Stimulated activated CD8-positive, alpha-beta memory T cell treated with anti-CD3 and anti-CD28 coated beads, Interleukin-4, amount 100 ng/mL, for 1 hour (primary cell): ENCODE results near the gene TREH.
"Not testable (repeated sequence)": the region's sequence is repeated elsewhere in the genome, so short reads cannot be mapped to it uniquely, and the experiment has no call there.

Experiments
- DNase-seq, 2 donors: peaks; one replicate each; pipeline ENCODE4 v3.0.0-alpha.2; 2020; ENCODE audit warnings: low read depth in 2 of 2, low spot score in 1 of 2

The TREH gene

DNA sequence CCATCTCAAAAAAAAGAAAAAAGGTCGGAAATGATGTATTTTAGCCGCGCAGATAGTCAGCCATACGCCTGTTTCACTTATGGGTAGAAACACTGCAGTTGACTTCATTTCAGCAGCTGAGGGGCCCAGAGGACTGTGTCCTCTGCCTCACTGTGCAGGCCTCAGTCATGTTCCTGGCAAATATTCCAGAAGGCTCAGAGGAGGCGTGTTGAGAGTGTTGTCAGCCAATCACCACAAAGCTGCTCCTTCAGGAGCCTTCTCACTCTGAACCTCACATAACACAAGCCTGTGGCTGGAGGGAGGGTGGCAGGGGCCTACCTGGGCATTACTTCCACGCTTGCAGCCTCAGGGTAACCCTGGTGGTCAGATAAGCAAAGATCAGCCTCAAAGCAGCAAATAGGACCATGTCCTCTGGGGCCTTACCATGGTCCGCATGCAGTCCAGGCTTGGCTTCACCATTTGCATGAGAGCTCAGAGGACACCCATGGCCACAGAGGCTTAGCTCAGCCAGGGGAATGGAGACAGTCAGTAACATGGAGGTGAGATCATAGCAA is 17.3 kb upstream of the TREH start:
- no peak for DNase-seq

- no peak for DNase-seq
Observed at GRCh38 chr11:118694771-118695170, 15.3 kb upstream of the TREH start.

DNA sequence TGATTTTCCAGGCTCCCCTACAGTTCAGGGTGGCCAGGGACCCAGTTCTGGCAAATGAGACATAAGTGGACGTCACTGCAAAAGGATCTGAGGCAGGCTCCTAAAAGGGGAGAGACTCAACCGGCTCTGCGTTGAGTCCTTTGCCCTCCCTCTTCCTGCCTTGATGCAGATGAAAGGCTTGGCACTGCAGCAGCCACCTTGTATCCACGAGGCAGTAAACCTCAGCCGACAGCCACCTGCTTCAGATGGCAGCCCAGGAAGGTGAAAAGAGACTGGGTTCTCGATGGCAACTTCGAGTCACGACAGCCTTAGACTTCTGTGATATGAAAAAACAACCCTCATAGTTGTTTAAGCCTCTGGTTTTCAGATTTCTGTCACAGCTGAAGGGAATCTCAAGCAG is 14.7 kb upstream of the TREH start:
- DNase-seq, result no peak

DNA sequence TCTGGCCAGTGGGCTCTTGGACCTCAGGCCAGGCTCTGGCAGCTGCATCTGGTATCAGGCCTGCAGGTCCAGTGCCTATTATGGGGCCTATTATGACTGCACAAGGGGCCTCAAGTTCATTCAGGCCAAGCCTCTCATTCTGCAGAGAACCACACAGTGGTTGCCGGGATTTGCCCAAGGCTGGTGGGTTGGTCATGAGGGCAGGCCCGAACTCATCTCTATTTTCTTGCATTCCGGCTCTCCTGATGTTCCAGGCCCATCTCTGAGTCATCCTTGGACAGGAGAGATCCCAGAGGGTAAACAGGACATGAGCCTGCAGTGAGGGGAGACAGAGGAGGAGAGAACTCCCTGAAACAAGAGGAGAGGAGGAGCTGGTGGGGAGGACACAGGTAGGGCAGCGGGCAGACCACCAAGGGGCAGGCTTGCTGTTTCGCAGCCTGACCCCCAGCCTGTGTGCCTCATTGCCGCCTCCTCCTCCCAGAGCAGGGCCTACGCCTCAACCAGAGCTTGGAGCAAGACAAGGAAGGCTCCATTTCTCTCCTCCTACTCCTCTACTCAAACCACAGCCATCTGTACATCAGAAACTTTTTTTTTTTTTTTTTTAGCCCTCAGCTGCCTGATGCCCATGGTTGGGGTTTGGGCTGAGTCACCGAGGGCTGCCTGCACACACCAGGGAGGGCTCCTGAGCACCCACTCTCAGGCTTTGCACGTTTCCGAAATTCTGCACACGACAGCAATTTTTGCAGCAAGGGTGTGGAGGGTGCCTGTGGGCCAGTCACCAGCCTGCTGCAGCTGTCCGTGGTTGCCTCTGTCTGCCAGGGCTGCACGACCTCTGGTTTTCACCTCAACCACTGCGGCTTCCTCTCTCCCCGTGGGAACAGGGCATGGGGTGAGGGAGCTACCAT is 12.7 kb upstream of the TREH start:
- DNase-seq, result peak; percentile 32 to 49

- no peak for DNase-seq
Observed at GRCh38 chr11:118690553-118691304, 11.3 kb upstream of the TREH start.

DNA sequence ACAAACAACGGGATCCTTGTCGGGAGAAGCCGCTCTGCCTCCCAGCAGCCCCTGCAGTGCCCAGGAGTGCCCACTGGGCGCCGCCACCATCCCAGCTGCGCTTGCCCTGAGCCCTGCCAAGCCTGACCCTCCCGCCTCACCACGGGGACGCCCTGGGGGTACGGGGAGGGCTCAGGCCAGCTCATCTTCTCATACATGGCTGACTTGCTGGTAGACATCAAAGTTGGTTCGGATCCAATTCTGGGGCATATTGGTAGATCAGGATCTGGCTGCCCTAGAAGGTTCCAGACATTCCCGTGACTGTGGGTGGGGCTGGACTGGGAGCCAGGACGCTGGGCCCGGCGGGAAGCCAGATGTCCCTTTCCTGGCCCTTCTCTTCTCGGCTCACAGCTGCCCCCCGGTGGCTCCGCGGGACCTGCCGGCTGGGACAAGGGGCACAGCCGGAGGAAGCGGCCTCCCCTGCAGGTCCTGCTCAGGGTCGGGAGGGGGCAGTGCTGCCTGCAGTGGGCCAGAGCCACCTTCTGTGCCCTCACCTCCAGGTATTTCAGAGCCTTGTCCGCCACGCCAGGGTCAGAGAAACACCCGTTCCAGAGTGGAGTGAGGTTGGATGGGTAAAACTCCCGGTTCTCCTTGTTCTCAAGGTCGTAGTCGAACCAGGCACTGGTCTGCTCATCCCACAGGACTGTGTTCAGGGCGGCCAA is 10.6 kb upstream of the TREH start:
- DNase-seq, result peak; percentile 58 to 75

- DNase-seq, result no peak
Observed at GRCh38 chr11:118689503-118689851, 10.0 kb upstream of the TREH start.

GRCh38 chr11:118688851-118689502 is 9.5 kb upstream of the TREH start:
- DNase-seq, result no peak

DNA sequence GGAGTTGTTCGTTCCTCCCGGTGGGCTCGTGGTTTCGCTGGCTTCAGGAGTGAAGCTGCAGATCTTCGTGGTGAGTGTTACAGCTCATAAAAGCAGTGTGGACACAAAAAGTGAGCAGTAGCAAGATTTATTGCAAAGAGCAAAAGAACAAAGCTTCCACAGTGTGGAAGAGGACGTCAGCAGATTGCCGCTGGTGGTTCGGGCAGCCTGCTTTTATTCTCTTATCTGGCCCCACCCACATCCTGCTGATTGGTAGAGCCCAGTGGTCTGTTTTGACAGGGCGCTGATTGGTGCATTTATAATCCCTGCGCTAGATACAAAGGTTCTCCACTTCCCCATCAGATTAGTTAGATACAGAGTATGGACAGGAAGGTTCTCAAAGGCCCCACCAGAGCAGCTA is 8.9 kb upstream of the TREH start:
- DNase-seq, result not testable (repeated sequence)

DNA sequence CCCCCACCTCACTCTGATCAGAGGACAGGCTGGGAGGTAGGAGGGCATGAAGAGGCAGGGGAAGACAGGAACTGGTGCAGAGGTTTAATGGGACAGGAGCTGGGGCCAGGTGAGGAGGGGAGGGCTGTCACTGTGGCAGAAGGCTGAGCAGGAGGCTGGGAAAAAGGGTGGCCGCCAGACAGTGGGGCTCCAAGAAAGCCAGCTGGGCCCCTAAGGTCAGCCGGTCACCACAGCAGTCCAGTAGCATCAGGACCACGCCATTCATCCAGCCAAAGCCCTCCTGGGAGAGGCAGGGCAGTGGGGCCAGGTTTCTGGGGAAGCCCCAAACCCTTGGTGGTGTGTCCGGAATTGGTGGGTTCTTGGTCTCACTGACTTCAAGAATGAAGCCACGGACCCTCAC is 8.5 kb upstream of the TREH start:
- DNase-seq, result no peak

DNA sequence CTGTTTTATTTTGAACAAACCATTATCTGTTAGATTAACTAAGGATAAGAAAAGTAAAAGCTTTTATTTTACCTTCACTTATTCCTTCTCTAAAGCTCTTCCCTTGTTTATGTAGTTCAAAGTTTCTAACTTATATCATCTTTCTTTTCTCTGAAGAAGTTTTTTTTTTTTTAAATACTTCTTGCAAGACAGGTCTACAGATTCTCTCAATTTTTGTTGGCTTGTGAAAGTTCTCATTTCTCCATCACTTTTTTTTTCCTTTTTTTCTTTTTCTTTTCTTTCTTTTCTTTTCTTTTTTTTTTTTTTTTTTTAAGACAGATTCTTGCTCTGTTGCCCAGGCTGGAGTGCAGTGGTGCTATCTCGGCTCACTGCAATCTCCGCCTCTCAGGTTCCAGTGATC is 4.7 kb upstream of the TREH start:
- DNase-seq, result no peak

DNA sequence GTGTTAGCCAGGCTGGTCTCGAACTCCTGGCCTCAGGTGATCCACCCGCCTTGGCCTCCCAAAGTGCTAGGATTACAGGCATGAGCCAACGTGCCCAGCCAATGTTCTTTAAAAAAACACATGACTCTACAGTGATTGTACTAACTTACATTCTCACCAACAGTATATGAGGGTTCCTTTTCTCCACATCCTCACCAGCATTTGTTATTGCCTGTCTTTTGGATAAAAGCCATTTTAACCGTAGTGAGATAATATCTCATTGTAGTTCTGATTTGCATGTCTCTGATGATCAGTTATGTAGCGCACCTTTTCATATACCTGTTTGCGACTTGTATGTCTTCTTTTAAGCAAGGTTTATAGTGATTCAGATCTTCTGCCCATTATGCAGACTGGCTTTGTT is 3.5 kb upstream of the TREH start:
- DNase-seq, result not testable (repeated sequence)

- DNase-seq, result no peak
Observed at GRCh38 chr11:118682372-118682771, 2.9 kb upstream of the TREH start.

DNA sequence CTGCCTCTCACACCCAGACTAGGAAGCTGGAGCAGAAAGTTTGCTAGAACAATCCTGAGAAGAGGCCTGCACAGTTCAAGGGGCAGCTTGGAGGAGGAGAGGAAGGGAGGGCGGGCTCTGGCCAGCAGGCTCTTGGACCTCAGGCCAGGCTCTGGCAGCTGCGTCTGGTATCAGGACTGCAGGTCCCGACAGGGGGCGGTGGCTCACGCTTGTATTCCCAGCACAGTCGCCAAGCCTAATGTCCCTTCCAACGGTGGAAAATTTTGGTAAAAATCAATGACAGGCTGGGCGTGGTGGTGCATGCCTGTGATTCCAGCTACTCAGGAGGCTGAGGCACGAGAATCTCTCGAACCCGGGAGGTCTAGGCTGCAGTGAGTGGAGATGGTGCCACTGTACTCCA is 542 bp downstream of the TREH start:
- not testable (repeated sequence) for DNase-seq

DNA sequence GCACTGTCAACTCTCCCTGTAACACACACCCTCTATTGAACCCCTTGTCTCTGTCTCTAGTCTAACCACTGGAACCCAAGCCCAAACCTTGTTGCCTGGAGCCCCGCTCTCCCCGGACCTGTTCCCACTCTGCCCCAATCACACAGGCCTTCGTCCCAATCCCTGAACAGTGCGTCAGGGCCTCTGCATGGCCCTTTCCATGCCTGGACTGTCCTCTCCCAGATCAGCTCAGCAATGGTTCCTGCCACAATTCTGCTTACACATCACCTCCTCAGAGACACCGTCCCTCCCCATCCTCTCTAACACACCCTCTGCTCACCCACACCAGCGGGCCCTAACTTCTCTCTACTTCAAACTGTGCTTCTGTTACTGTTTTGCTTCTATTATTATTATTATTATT is 1.5 kb downstream of the TREH start:
- DNase-seq, result no peak

DNA sequence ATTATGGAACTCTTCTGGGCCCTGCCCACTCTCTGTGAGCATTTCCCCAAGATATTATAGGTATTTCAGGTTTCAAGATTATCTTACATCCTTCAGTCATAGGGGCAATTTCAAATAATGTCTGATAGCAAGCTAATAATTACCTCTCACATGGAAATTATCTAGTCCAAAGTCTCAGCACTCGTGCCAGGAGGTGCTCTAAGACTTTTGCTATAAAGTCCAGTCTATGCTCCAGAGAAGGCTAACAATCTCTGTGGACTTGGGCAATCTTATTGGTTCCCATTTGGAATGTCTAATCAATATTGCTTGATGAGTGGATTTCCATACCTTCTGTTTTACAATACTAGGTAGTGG is 5.4 kb downstream of the TREH start:
- DNase-seq, result no peak

DNA sequence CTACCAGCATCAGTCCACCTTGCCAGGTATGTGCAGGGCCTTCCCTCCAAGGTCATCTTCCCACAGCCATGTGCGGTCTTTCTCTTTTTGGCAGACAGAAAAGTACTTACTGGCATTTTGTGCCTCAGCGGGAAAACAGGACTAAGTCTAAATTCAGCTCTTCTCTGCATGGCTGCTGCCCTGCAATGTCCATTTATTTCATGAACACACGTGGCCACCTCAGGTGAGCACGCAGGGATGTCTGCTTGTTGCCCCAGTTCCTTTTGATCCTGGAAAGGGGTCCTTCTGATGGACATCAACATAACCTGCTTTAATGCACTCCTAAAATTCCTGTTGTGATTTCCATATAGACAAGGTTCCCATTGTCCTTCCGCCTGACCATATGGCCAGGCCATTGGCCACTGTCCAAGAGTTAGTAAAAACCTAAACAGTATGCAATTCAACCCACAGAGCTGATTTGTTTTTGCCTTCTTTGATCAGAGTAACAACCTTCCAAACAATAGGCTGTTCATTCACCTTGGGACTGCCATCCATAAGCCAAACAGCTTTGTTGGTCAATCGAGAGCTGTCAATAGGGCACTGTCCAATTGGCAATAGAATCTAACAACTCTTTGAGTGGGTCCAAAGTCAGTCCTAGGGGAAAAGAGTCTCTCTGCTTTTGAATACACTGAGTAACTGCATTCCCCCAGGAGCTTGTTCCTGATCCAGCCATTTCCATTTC is 5.9 kb downstream of the TREH start:
- DNase-seq, result no peak

- no peak for DNase-seq
Observed at GRCh38 chr11:118672846-118673245, 6.6 kb downstream of the TREH start.

- DNase-seq, result no peak
Observed at GRCh38 chr11:118671254-118671653, 8.2 kb downstream of the TREH start.

DNA sequence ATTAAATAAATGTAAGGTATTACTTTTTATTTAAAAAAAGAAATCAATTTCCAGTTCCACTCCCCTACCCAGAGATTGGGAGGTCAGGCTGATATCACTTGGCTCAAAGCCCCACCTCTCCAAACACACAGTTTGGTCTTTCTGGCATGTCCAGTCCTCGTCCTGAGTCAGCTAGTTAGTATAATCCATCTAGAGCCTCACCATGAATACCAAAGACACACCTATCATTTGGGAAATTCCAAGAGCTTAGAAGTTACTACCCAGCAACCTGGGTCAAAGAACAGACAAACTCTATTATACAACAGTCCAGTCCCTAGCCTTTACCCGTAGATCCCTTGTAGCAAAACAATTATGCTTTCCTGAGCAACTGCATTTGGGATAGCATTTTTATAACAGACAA is 9.4 kb downstream of the TREH start:
- no peak for DNase-seq

- DNase-seq, result no peak
Observed at GRCh38 chr11:118666371-118666770, 13.1 kb downstream of the TREH start.
